HL-60 (cell line): Measurements from ENCODE around the gene PRDM16.

Experiments used
- GABPA ChIP-seq: IDR thresholded peaks from 2 replicates; pipeline ENCODE4 v1.6.1; 2012; ENCODE audit warnings: low read depth
- POLR2AphosphoS5 ChIP-seq: IDR thresholded peaks from 2 replicates; pipeline ENCODE4 v1.6.1; 2012; ENCODE audit warnings: low read depth
- REST ChIP-seq: IDR thresholded peaks from 2 replicates; pipeline ENCODE4 v1.6.1; 2012; ENCODE audit warnings: low read depth; ENCODE audit not compliant: insufficient replicate concordance
- TF ChIP-seq, protein P1 (sequence below): IDR thresholded peaks from one replicate; pipeline ENCODE4 v1.5.1; 2011; ENCODE audit warnings: low read length, control low read depth, inconsistent platforms; ENCODE audit not compliant: insufficient read depth

- TF ChIP-seq, protein P1, sequence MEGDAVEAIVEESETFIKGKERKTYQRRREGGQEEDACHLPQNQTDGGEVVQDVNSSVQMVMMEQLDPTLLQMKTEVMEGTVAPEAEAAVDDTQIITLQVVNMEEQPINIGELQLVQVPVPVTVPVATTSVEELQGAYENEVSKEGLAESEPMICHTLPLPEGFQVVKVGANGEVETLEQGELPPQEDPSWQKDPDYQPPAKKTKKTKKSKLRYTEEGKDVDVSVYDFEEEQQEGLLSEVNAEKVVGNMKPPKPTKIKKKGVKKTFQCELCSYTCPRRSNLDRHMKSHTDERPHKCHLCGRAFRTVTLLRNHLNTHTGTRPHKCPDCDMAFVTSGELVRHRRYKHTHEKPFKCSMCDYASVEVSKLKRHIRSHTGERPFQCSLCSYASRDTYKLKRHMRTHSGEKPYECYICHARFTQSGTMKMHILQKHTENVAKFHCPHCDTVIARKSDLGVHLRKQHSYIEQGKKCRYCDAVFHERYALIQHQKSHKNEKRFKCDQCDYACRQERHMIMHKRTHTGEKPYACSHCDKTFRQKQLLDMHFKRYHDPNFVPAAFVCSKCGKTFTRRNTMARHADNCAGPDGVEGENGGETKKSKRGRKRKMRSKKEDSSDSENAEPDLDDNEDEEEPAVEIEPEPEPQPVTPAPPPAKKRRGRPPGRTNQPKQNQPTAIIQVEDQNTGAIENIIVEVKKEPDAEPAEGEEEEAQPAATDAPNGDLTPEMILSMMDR = no peak
- TF ChIP-seq GABPA = no peak
- no peak for TF ChIP-seq REST
- no peak for TF ChIP-seq POLR2AphosphoS5
These were observed 251.5 kb downstream of the PRDM16 start for GRCh38 chr1:3320246-3321152.
